Measurements from ENCODE around the gene PARVB.

The PARVB gene, protein sequence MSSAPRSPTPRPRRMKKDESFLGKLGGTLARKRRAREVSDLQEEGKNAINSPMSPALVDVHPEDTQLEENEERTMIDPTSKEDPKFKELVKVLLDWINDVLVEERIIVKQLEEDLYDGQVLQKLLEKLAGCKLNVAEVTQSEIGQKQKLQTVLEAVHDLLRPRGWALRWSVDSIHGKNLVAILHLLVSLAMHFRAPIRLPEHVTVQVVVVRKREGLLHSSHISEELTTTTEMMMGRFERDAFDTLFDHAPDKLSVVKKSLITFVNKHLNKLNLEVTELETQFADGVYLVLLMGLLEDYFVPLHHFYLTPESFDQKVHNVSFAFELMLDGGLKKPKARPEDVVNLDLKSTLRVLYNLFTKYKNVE

DNA sequence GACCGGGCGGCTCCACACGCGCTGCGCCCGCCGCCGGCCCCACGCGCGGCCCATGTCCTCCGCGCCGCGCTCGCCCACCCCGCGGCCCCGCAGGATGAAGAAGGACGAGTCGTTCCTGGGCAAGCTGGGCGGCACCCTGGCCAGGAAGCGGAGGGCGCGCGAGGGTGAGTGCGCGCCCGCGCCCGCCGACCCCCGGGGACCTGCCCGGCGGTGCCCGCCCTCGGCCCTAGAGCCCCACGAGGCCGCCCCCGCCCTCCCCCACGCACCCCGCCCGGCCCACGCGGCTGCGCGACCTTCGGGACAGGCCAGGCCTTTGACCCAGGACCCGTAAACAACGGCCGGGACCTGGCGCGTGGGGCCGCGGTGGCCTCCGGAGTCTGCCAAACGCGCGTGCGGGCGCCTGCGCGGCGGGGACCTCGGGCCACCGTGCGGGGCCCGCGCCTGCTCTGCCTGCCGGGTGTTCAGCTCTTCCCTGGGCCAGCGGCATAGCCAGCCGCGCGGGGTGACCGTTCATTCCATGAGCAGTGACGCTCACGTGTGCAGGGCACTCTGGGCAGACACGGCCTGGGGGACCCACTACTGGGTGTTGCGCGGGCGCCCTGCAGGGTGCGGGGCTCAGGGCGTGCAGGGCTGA, at the start of gene PARVB:
PARVB (plus strand) TSS at position 15 of the 634 bp plus-strand sequence; CDS start at position 53, 38 bp downstream.
- DNase-seq (ENCODE audit: insufficient read length, low spot score) (no peak), FAIRE-seq (no peak)
- TF ChIP-seq, protein P1, sequence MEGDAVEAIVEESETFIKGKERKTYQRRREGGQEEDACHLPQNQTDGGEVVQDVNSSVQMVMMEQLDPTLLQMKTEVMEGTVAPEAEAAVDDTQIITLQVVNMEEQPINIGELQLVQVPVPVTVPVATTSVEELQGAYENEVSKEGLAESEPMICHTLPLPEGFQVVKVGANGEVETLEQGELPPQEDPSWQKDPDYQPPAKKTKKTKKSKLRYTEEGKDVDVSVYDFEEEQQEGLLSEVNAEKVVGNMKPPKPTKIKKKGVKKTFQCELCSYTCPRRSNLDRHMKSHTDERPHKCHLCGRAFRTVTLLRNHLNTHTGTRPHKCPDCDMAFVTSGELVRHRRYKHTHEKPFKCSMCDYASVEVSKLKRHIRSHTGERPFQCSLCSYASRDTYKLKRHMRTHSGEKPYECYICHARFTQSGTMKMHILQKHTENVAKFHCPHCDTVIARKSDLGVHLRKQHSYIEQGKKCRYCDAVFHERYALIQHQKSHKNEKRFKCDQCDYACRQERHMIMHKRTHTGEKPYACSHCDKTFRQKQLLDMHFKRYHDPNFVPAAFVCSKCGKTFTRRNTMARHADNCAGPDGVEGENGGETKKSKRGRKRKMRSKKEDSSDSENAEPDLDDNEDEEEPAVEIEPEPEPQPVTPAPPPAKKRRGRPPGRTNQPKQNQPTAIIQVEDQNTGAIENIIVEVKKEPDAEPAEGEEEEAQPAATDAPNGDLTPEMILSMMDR (IDR thresholded peaks at IDR 0.05; ENCODE audit: insufficient read depth, missing control alignments), result no peak

DNA sequence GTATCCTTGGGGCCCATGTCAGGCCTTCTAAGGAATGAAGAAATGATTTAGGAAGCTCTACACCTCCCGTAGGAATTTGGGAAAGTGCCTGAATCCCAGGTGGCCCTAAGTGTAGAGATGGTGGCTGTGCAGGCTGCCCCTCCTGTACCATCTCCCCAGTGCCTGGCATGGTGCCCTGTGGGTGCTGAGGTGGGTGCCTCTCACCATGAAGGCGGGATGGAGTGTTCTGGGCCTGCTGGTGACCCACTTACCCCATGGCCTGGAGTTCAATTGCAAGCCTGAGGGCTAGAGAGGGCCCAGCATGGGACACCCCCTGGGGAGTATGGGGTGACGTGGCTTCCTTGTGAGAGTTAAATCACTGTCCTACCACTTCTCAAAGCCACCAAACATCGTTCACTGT, 49.1 kb upstream of the PARVB start:
- TF ChIP-seq, protein P1 (IDR thresholded peaks at IDR 0.05; ENCODE audit: insufficient read depth, missing control alignments), result no peak
- DNase-seq (ENCODE audit: insufficient read length, low spot score) (no peak), FAIRE-seq (no peak)

DNA sequence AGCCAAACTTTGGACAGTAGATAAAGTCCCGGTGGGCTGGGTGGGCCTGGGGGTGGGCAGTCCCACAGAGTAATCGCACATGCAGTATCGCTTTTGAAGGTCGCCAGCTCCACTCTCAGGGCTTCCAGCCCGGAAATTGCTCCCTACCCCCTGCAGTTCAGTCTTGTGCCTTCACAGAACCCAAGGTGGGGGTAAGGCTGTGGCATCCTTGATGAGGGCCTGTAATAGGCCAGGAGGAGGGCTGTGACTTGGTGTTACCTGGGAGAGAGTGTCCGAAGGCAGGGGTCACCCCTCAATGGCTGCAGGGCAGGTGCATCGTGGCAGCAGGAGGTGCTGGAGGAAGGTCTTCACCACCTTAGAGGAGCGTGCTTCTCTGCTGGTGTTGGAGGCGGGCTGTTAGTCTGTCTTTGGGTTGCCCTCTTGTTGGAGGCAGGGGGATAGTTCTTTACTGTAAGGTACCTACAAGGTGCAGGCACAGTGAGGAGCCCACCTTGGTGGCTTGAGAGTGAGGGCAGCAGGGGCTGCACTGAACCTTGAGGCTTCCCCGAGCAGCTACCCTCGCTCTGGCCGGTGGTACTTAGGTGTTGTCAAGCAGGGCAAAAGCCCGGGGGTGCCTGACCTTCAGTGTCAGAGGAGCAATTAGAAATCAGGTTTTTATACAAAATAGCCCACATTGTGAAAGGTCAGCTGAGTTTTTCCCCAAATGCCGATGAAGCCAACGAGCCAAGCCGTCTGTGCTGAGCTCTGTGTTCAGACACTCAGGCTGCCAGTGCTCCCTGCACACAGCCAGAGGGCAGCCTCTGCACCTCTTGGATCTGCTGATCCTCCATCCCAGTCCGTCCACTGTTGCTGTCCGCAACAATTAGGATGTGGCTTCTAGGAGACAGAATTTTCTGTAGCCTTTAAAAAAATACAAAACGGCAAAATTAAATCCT, 47.0 kb upstream of the PARVB start:
- TF ChIP-seq, protein P1 (IDR thresholded peaks at IDR 0.05; ENCODE audit: insufficient read depth, missing control alignments), result no peak
- no peak for FAIRE-seq
- DNase-seq (ENCODE audit: insufficient read length, low spot score), result no peak

DNA sequence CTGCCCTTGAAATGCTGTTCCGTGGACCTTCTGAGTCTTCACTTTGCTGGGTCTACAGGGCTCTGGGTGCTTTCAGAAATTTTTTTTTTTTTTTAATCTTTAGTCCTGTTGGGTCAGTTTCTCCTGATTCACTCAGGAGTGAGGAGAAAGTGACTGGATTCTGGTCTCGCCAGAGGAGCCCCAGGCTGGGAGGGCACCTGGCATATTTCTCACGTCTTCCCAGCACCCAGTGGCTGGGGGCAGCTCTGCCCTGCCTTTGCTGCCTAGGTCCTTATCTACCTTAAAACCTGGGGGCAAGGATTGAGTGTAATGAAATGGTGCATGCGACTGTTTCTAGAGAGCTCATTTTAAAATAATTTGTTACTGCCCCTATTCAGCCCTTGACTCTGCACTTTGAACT, 45.5 kb upstream of the PARVB start:
- TF ChIP-seq, protein P1 (IDR thresholded peaks at IDR 0.05; ENCODE audit: insufficient read depth, missing control alignments), result no peak
- DNase-seq (ENCODE audit: insufficient read length, low spot score) (no peak), FAIRE-seq (no peak)

DNA sequence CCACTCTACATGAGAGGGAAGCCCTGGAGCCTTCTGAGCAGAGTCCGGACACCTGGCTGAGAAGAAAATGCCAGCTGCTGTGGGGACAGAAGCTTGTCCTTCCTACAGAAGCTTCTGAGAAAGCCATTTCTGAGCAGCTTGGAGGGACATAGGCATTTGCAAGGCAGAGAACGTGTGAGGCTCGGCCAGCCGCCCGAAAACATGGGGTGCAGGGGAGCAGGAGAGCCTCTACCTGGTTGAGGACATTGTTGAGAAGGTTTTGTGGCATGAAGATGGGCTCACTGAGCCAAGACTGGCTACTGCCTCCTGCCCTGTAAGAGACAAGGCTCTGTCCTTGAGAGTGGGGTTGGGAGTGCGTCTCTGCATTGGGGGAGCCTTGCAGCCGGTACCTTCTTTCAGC, 43.5 kb upstream of the PARVB start:
- FAIRE-seq, result no peak
- TF ChIP-seq, protein P1 (IDR thresholded peaks at IDR 0.05; ENCODE audit: insufficient read depth, missing control alignments), result no peak

DNA sequence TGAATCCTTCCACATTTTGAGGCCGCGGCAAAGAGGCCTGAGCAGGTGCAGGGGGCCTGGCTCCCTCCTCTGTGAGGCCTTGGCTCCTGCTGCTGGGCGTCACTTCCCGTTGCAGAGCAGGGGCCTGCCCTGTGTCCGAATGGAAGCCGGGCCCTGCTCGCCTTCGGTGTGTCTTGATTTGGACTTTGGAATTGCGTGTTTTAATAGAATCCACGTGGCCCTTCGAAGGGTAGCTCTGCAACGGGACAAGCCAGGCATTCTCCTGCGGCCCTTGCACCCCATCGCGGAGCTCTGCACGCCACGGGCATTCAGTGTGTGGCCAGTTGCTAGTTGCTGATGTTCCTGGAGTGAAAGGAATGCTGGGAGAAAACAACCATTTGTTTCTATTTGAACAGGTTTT, 43.1 kb upstream of the PARVB start:
- DNase-seq (ENCODE audit: insufficient read length, low spot score), result no peak
- TF ChIP-seq, protein P1 (IDR thresholded peaks at IDR 0.05; ENCODE audit: insufficient read depth, missing control alignments), result no peak
- no peak for FAIRE-seq

More for the DNA sequence above, 43.5 kb upstream of the PARVB start:
- DNase-seq (ENCODE audit: insufficient read length, low spot score), result no peak
